Bronchial epithelial cell (primary cell): ENCODE measurements around the gene ARFGAP3. TPM values are rescaled to one million over a fixed set of nuclear protein-coding genes. Genes with fewer than 3 reads are reported as not detected.

Experiments
- DNase-seq: peaks from one replicate; pipeline ENCODE4 v3.0.0-alpha.2; 2010; ENCODE audit warnings: low read depth
- FAIRE-seq: peaks from 2 replicates; lab custom pipeline; 2011; peaks lifted over from hg19 to GRCh38; lab: Jason Lieb, UNC
- H3K27me3 ChIP-seq: 2 replicates; pipeline ENCODE4 v1.5.1; 2011; ENCODE audit warnings: low read length; ENCODE audit not compliant: control insufficient read depth, insufficient read depth
- H3K36me3 ChIP-seq: 2 replicates; pipeline ENCODE4 v1.5.1; 2011; ENCODE audit warnings: low read length; ENCODE audit not compliant: control insufficient read depth, insufficient read depth
- H3K4me3 ChIP-seq: 2 replicates; pipeline ENCODE4 v1.5.1; 2011; ENCODE audit warnings: mild to moderate bottlenecking, low read depth, low read length, control low read depth
- CTCF ChIP-seq: IDR thresholded peaks from 2 replicates; pipeline ENCODE4 v1.5.1; 2011; ENCODE audit warnings: mild to moderate bottlenecking, moderate library complexity, low read length, control low read depth, inconsistent platforms; ENCODE audit not compliant: insufficient read depth, severe bottlenecking
- total RNA-seq: library from RNA; depleted of rRNA; stranded (reverse); fragments of >200 nt; gene quantifications from 2 replicates; pipeline ENCODE4 v1.2.1, GENCODE V29; 2014

ARFGAP3 gene
- total RNA-seq, 1 donor from 2014 or later, result 87.7 TPM

DNA sequence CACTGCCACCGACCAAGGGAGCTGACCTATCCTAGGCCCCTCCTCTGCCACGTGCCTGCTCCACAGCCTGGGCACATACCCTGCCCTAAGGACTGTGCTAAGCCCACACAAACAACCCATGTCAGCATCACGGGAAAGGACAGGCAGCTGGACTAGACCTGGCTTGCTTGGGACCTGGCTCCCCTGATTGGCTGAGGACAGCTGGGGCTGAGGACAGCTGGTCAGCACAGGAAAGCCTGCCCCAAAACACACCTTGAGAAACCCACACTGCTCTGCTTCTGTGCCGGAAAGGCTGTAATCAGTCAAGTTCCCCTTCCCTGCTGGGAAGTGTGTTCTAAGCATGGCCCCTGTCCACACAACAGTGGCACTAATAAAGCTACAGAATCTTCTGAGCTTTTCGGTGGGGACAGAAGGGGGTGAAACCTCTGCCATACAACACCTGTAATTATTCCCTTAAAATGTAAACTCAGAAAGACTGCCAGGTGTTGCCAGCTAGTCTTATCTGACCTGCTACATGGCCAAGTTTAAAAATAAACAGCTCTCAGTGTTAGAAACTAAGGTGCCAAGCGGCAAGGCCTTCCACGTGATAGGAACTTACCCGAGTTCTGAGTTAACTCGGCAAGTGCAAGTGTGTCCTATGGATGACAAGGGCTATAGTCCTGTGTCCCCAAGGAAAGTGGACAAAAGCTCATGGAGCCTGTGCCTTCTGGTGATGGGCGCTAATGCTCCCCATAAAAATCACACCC is 35.7 kb upstream of the ARFGAP3 start:
- Histone ChIP-seq H3K4me3 (no peak overlapping the region), H3K27me3 (no peaks in the 10 kb centered on the region), H3K36me3 (peaks cover 24% of the 10 kb centered on the region)
- TF ChIP-seq CTCF, result no peak
- no peak for FAIRE-seq
- no peak for DNase-seq

- no peak for FAIRE-seq
- DNase-seq, result no peak
- Histone ChIP-seq H3K36me3 (peaks cover 28% of the 10 kb centered on the region), H3K27me3 (no peaks in the 10 kb centered on the region), H3K4me3 (no peak overlapping the region)
- TF ChIP-seq CTCF, result no peak
These were observed 35.1 kb upstream of the ARFGAP3 start for GRCh38 chr22:42892156-42892555.

GRCh38 chr22:42891696-42892095 is 34.6 kb upstream of the ARFGAP3 start:
- no peaks in the 10 kb centered on the region for H3K27me3 ChIP-seq
- no peak for TF ChIP-seq CTCF
- no peak overlapping the region for H3K4me3 ChIP-seq
- no peak for DNase-seq
- no peak for FAIRE-seq
- peaks cover 30% of the 10 kb centered on the region for H3K36me3 ChIP-seq

DNA sequence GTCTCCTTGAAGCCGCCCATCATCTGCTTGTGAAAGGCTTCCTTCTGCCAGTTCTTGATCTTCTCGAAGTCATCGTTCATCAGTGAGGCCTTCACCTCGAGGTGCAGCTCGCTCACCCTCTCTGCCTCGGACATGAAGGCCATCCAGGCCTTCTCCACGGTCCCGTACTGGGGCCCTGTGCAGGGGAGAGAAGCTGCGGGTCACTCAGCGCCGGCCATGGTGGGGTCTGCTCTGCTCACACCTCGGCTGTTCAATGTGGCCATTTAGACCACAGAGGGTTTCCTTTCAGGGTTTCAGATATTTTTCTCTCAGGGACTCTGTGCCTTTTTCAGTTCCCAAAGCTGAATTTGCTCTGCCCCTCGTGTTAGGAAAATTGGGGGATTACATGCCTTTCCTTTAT is 33.9 kb upstream of the ARFGAP3 start:
- Histone ChIP-seq H3K36me3 (peaks cover 32% of the 10 kb centered on the region), H3K4me3 (no peak overlapping the region), H3K27me3 (no peaks in the 10 kb centered on the region)
- DNase-seq, result no peak
- no peak for TF ChIP-seq CTCF
- no peak for FAIRE-seq

- Histone ChIP-seq H3K36me3 (peaks cover 34% of the 10 kb centered on the region), H3K27me3 (no peaks in the 10 kb centered on the region), H3K4me3 (no peak overlapping the region)
- DNase-seq, result no peak
- no peak for FAIRE-seq
- no peak for TF ChIP-seq CTCF
These were observed 32.2 kb upstream of the ARFGAP3 start for GRCh38 chr22:42889304-42889703.
